Adrenal gland (tissue), 5 donors: ENCODE data around the gene ADCK1.
"Not testable (repeated sequence)": the region's sequence is repeated elsewhere in the genome, so short reads cannot be mapped to it uniquely, and the experiment has no call there.

ENCODE experiments used
- CTCF ChIP-seq, 6 experiments: fragments of 450-650 bp in 4 of 6; fragments of 200-600 bp in 2 of 6; sonication (generic) in 1 of 6; IDR thresholded peaks; 1 replicate in 5 of 6; 2 replicates in 1 of 6; pipeline versions ENCODE4 v1.5.1 to v1.8.0; 2016 to 2021; ENCODE audit warnings: antibody characterized with exemption in 6 of 6, mild to moderate bottlenecking in 2 of 6, moderate library complexity in 1 of 6
- POLR2A ChIP-seq, 2 donors: fragments of 450-650 bp; IDR thresholded peaks; one replicate each; pipeline ENCODE4 v1.6.1; 2017; ENCODE audit warnings: antibody characterized with exemption in 2 of 2, mild to moderate bottlenecking in 2 of 2, moderate library complexity in 1 of 2
- donor health status: DM: no; HTN: no; CAD: no.

- not testable (repeated sequence) for TF ChIP-seq CTCF, POLR2A (IDR thresholded peaks at IDR 0.05)
Measured at GRCh38 chr14:77768442-77769069, 31.4 kb upstream of the ADCK1 start.
